NCI-H748 (cell line): ENCODE results near the gene KCNJ10.
A peak's percentile ranks its signal among the peaks of the same experiment; 100 is the strongest.

ENCODE experiments used
- DNase-seq: peaks from one replicate; lab custom pipeline; 2025; ENCODE audit not compliant: unreplicated experiment; lab: John Stamatoyannopoulos, UW

The KCNJ10 gene

DNA sequence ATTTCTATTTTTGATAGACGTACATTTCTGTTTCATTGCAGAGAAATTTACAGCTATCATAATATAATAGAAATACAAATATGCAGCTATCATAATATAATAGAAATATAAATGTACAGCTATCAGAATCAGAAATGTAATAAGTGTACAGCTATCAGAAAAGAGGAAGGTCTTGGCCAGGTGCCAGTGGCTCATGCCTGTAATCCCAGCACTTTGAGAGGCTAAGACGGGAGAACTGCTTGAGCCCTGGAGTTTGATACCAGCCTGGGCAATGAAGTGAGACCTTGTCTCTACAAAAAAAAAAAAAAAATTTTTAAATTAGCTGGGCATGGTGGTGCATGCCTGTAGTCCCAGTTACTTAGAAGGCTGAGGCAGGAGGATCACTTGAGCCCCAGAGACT lies 76.0 kb downstream of the KCNJ10 start:
- no peak for DNase-seq

DNA sequence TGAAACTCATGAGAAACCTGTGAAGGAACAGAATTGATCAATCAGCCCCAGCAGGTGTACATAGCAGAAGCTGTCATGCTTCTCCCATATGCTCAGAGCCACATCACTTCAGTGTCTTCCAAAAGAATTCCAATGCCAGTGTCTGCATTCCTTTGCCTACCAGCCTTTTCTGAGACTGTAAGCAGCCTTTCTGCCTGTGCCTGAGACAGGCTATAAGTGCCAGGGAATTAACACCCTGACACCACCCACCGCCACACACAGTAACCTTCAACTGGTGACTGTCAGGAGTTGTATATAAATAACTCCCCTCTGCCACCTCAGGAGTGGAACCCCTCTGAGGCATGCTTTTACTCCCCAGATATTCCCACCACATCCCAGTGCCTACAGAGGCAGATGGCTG lies 77.8 kb downstream of the KCNJ10 start:
- no peak for DNase-seq

DNA sequence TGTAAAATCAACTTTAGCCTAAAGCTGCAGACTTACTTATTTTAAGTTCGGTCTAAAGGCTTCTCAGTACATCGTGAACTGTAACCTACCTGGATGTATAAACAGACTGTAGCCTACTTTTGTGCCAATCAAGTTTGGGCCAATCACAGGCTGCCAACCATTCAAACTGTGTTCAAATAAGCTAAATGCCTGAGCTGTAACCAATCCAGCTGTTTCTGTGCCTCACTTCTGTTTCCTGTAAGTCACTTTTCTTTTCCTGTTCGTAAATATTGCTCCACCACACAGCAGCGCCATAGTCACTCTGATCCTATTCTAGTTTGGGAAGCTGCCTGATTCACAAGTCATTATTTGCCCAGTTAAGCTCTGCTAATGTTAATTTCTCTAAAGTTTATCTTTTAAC lies 78.4 kb downstream of the KCNJ10 start:
- no peak for DNase-seq

DNA sequence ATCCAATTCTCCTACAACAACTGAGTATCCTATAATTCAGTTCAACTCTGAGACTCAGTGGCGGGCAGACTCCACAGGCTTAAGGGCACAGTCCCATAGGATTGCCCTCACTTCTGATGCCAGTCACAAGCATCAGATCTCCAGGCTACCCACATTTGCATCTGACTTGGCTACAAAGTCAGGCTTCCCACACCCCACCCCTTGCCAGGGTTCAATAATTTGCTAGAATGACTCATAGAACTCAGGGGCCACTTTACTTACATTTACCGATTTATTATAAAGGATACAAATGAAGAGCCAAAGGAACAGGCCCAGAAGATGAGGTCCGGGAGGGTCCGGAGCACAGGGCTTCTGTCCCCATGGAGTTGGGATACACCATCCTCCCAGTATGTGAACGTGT lies 80.0 kb downstream of the KCNJ10 start:
- DNase-seq: no peak

DNA sequence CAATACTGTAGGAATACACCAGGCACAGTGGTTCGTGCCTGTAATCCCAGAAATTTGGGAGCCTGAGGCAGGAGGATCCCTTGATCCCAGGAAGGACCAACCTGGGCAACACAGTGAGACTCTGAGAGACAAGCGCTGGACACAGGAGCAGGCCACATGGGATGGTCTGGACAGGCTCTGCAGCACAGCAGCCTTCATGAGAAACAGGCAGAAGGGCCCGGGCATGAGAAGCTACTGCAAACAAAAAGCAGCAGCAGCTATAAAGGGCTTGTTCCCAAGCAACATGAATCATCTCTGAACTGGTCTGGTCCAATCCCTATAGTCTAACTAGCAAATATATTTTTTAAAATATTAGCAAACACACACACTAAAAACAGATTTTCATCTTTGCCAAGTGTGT lies 80.4 kb downstream of the KCNJ10 start:
- DNase-seq: no peak

DNA sequence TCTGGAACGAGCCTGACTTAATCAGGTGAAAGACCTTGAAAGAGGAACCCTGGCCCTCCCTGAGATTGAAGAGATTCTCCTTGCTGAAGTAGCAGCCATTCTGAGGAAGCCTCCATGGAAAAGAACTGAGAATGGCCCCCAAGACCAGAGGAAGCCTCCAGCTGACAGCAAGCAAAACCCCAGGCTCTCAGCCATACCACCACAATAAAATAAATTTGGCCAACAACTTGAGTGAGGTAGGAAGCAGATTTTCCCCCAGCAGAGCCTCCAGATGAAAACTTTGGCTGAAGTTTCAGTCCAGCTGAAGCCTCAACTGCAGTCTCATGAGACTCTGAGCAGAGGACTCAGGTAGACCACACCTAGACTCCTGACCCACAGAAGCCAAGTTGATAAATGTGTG lies 82.0 kb downstream of the KCNJ10 start:
- DNase-seq: no peak

DNA sequence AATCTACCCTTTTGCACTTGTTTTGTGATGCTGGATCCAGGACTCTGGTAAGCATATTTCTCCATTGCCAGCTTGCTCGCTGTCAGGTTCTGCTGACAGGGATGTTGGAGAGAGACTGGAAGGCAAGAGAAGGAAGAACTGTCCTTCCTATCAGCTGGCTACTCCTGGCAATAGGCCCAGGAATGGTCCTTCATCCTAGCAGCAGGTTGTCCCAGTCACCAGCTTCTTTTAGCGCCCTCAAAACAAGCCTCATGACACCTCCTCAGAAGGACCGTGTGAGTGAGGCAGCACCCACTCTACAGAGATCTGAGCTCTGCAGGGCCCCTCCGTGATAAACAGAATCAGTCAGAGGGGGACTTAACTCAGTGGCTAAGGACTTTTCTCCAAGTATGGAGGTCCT lies 82.8 kb downstream of the KCNJ10 start:
- no peak for DNase-seq

DNA sequence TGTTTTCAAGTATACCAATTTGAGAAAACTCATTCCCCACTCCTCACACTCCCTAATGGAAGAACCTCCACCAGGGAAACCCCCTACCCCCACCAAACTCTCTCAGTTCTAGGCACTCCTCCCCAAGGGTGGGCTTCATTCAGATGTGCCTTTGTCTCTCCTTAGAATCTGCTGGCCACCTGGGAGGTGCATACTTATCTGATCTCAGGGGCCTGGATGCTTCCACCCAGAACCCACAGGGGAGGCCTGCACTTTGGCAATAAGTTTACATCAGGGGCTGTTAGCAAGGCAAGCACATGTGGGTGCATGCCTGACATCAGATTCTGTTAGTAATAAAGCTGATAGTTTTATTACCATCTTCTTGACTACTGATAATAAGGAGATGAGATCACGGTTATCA lies 83.4 kb downstream of the KCNJ10 start:
- no peak for DNase-seq

DNA sequence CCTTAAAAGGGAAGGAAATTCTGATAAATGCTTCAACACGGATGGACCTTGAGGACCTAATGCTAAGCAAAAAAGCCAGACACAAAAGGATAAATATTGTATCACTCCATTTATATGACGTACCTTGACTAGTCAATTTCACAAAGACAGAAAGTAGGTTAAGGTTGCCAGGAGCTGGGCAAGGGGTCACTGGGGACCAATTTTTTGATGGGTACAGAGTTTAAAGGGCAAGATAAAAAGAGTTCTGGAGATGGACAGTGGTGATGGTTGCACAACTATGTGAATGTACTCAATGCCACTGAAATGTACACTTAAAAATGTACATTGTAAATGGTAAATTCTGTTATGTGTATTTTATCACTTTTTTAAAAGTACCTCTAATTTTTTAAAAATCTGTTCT lies 83.9 kb downstream of the KCNJ10 start:
- DNase-seq: no peak

DNA sequence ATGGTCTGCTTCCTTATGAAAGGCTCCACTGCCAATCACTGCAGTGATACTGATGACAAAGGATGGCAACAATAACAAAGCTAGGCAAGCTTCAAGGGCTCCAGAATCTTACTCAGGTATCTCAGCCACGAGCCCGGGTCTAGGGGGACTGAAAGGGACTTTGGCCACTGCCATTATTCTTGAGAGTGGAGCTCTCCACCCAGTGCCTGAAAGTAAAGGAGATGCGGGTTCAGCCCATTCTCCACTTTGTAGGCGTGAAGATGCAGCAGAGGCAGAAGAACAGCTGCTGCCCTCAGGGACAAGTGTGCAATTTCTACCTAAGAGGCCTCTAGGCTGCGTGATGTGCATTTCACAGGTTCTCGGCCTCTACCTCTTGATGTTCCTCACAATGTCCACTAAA lies 84.5 kb downstream of the KCNJ10 start:
- no peak for DNase-seq

DNA sequence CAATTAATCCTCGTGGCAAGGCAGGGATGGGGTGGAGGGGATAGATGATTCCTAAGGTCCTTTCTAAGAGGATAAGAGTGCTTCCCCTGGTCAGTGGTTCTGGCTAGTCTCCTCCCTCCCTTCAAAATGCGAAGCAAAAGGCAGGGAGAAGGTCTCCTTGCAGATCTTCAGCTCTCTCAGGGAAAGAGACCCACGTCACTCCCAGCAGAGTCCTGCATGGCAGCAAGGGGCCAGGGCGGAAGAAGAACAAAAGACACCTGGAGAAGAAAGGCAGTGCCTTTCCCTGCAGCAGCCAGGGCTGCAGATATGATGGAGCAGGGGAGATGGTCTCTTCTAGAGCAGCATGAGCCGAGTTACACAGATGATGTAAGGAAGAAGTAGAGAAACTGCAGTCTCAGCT lies 86.3 kb downstream of the KCNJ10 start:
- DNase-seq: no peak

DNA sequence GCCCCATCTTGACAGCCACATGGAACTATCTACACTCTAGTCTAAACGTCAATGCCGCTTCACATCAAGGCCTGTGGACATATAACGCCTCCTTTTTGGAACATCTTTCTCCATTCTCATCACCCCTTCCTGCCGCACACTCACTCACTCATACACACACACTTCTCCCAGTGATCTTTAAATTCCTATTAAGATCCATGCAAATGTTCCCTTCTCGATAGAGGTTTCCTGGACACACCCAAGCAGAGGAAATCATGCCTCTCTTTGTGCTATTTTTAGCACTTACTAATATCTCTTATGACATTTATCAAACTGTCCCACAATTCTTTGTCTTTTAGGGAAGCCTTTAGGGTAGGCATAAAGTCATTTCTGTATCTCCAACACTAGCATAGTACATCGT lies 87.7 kb downstream of the KCNJ10 start:
- DNase-seq: no peak

DNA sequence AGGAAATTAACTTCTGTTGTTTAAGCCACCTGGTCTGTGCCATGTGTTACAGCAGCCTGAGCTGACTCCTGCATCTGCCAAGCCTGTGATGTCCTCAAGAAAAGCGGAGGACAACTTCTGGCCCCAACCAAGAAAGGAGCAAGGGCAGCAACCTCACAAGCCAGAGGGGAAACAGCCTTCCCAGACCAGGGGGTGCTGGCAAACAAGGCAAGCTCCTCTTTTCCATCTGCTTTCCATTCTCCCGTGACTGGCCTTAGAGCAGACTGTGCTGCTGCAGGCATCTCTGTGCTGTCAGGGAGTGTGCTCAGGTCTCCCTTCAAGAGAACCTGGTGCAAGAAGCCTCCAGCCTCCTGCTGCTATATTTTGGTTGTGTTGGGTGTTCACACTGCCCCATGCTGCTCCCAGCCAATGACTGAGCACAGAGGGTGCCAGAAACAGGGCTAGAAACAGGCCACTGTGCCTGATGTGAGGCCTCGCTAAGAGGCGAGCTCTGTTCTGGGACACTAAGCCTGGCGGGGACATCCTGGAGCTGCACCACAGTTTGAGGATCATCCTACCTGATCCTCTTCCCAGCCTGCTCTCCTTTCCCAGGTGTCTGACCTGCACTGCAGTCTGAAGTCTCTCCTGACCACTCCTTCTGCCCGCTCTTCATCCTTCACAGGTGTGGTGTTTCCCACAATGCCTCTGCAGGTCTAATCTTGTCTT lies 88.5 kb downstream of the KCNJ10 start:
- DNase-seq: no peak

DNA sequence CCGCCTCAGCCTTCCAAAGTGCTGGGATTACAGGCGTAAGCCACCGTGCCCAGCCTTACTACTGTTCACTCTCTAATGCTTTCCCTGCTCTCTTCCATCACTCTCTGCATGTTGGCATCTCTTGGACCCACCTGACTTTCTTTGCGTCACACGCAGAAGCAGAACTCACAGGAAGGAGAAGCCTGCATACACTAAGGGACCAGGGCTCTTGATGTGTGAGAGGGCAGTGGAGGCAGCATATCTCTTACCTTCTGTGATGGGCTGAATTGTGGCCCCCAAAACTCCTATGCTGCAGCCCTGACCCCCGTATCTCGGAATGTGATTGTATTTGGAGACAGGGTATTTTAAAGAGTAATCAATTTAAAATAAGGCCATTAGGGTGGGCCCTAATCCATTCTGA lies 89.2 kb downstream of the KCNJ10 start:
- DNase-seq: no peak

DNA sequence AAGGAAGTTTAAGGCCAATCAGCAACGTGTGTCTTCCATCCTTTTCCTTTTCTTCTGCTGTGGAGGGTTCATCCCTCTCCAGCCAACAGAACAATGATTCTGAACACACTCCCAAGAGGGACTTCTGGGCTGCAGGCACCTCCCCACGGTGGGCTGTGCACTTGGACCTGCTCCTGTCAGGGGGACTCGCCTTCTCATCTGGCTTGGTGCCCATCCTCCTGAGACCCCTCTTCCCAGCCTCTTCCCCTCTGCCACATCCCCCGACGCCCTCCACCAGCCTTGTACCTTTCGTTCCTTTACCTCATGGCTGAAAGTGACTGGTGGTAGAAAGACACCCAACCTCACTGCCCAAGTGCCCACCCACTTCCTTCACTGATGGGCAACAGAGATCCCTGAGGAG lies 89.9 kb downstream of the KCNJ10 start:
- DNase-seq: no peak

DNA sequence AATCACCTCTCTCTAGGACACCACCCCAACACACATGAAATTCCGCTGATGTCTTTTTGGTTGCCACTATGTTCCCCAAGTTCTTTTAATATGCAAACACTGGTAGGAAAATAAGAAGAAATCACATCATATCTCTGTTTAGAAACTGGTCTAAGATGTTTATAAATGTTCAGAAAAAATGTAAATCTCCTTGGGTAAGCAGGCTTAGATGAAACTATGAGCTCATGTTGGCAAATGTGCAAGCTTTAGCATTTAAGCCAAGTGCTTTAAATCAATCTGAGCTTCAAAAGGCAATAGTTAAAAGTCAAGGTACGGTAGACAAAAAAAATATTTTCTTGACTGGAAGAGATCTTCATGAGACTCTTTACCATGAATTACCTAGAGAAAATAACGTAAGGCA lies 90.7 kb downstream of the KCNJ10 start:
- DNase-seq: no peak

DNA sequence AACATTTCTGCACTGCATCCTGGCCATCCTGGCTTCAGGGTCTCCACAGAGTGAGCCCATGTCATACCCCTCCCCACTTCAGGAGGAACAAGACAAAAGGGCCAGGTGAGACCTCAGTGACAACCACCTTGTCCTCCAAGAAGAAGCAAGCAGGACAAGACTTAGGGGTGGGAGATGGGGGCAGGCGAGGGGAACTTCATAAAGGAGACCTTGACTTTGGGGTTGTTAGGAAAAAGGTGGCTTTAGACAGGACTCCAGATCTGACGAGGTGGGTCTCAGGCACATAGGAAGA lies 91.9 kb downstream of the KCNJ10 start:
- no peak for DNase-seq

DNA sequence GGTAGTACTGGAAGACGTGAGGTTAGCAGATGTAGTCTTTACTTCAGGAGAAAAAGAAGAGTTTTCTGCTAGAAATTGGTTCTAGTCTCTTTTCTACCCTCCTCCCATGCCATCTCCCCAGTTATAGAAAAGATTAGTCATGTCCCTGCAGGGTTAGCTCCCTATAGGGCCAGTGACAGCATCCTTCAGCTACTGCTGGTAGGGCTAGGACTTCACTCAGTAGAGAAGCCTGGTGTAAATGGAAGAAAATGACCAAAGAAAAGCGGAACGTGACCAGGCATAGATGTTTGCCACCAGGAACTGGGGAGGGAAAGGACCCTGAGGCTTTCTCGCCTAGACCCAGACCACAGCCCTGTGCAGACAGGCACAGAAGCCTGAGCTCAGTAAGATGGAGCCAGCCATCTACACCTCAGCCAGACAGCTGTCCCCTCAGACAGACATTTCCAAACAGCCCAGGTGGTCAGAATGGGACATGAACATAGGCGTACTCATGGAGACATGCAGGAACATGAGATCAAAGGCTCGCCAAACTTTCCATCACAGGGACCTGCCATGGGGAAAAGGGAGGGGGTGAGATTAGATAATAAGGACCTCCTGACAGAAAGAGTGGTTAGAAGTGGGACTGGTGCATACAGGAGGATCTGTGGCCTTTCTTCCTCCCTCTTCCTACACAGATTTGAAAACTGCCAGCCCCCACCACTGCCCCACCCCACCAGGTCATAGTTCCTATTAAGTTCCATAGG lies 92.4 kb downstream of the KCNJ10 start:
- DNase-seq: no peak

DNA sequence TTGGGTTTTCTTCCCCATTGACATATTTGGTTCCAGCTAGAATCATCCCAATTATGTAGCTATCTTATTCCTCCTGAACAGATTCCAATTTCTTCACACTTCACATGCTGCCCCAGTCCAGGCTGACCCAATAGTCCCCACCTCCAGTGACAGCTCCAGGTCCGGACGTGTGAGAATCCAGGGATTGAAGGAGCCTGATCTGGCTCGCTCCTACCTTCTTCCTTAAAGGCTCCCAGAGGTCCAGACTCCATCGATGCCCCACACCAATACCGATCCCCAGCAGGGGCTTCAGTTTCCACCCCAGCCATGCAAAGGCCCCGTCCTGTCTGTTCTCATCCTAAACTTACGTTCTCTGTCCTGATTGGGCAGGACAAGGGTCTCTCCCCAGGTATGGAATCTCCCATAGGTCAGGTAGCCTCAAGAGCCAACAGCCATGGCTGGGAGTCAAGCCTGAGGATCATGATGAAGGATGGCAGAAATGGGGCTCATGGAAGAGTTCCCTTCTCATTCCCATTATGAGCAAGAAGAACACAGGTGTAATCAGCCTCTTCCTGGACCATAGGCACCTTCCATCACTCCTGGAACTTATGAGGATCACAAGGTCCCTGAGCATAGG lies 95.5 kb downstream of the KCNJ10 start:
- no peak for DNase-seq

DNA sequence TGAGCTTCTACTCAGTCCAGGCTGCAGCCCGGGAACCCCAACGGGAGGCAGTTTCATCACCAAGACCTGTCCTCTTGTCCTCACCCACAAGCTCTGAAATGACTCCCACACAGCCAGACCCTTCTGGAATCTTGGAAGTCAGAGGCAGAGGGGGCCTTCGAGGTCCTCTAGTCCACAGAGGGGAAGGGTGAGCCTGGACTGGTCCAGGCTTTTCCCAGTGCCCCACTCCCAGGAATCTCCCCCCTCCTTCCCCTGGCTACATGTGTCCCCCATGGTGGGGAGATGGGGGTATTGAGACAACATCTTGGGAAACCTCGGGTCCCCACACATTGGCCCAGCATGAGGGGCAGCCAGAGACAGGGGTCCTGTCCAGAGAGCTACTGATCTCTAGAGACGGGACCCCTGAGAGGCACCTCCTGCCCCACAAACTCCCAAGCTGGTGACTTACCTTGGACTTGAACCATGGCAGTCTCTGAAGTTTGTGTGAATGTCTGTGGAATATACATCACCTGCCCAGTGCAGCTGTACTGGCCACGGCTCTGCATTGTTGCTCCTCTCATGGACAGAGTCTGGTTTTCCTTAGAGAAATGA lies 96.5 kb downstream of the KCNJ10 start:
- no peak for DNase-seq

DNA sequence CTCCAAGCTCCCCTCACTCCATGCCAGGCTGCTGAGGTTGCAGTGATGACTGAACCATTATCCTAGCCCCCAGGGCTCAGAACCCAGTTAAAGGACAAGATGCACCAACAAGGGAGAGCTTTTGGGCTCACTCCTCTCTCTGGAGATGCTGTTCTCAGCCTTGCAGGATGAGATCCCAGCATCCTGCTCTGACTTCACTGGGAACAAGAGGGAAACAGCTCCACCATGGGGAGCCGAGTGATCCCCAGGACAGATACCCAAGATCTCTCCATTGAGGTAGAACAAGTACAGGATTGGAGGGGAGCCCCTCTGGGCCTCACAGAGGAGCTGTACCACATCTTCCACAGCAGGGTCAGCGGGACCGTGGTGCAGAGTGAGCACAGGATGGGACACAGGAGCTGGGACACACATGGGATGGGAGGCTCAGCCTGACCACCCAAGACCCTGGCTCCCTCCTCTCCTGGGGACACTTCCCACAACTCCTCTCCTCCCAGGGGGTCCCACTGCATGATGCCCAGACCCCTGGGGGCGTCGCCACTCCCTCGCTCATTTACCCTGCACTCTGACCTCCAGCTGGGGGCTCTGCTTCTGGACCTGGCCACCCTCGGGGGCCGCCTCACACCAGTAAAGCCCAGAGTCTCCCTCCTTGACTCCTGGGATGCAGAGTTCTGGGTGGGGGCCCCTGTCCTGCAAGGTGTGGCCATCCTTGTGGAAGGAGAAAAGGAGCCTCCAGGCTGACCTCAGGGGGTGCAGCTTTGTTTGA lies 97.3 kb downstream of the KCNJ10 start:
- DNase-seq: no peak

DNA sequence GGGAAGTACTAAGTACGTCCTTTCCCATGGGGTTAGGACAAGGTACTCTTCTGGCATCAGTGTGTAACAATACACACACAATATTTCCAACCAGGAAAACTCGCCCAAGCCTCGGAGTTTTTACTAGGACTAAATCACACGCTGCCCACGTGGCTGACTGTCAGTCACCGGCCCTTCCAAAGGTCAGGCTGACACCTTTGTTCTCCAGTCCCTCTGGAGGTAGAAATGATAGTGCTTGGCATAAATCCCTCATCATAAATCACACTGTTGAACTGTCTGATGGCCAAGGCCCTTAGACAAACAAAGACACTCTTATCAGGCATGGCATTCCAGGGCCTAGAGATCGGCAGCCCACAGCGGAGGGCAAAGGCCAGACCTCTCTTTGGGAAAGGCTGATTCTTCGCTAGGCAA lies 99.0 kb downstream of the KCNJ10 start:
- DNase-seq: peak; percentile 7
